Measurements from ENCODE around the gene ANO10. TPM values are rescaled to one million over a fixed set of nuclear protein-coding genes. Genes with fewer than 3 reads are reported as not detected.

ANO10 gene
- total and polyA plus RNA-seq, 8 donors = 3.6 to 202 (median 12.5) TPM

GRCh38 chr3:43650345-43650744 is 28.5 kb upstream of the ANO10 start:
- H3K27me3 ChIP-seq = no peaks in the 10 kb centered on the region
- DNase-seq = no peak
- 56 to 77% (median 73%) methylated on average over 1 of the region's 1 CpG for WGBS, 5 donors
- TF ChIP-seq POLR2A (IDR thresholded peaks at IDR 0.05) (no peak), EP300 (IDR thresholded peaks at IDR 0.05) (no peak), POLR2AphosphoS5 (IDR thresholded peaks at IDR 0.05) (no peak), CTCF (IDR thresholded peaks at IDR 0.05) (no peak)
- H3K4me1 ChIP-seq = no peaks in the 10 kb centered on the region
- H3K27ac ChIP-seq = no peak overlapping the region
- intact Hi-C loops (cut with DNase I; ENCODE audit: low total_unique reads) = no loop called here
- H3K36me3 ChIP-seq = no peaks in the 10 kb centered on the region
- no peaks in the 10 kb centered on the region for H3K9me3 ChIP-seq
- H3K4me3 ChIP-seq = no peak overlapping the region

- Histone ChIP-seq H3K9me3 (no peaks in the 10 kb centered on the region), H3K27me3 (no peaks in the 10 kb centered on the region), H3K4me1 (no peaks in the 10 kb centered on the region), H3K4me3 (peak overlapping the region in 3 of 4 donors; percentile 27 to 41 (median 27)), H3K36me3 (no peaks in the 10 kb centered on the region), H3K27ac (no peak overlapping the region)
- peak in 1 of 2 donors; percentile 12 for DNase-seq
- WGBS, 5 donors = 16 to 30% (median 28%) methylated on average over 6 of the region's 6 CpGs
- intact Hi-C loops (cut with DNase I; ENCODE audit: low total_unique reads) = no loop called here
- TF ChIP-seq POLR2AphosphoS5 (IDR thresholded peaks at IDR 0.05) (no peak), CTCF (IDR thresholded peaks at IDR 0.05) (no peak), EP300 (IDR thresholded peaks at IDR 0.05) (no peak), POLR2A (IDR thresholded peaks at IDR 0.05) (no peak)
These were observed 27.7 kb upstream of the ANO10 start for GRCh38 chr3:43649365-43649968.

GRCh38 chr3:43648957-43649356 is 27.1 kb upstream of the ANO10 start:
- 74 to 83% (median 80%) methylated on average over 3 of the region's 3 CpGs for WGBS, 5 donors
- TF ChIP-seq EP300 (IDR thresholded peaks at IDR 0.05) = no peak
- no peak for TF ChIP-seq CTCF (IDR thresholded peaks at IDR 0.05)
- TF ChIP-seq POLR2AphosphoS5 (IDR thresholded peaks at IDR 0.05) = no peak
- no peak for TF ChIP-seq POLR2A (IDR thresholded peaks at IDR 0.05)
- Histone ChIP-seq H3K27me3 (no peaks in the 10 kb centered on the region), H3K4me3 (no peak overlapping the region), H3K36me3 (no peaks in the 10 kb centered on the region), H3K9me3 (no peaks in the 10 kb centered on the region), H3K4me1 (no peaks in the 10 kb centered on the region), H3K27ac (no peak overlapping the region)
- DNase-seq = no peak
- intact Hi-C loops (cut with DNase I; ENCODE audit: low total_unique reads) = no loop called here

- no peaks in the 10 kb centered on the region for H3K4me1 ChIP-seq
- WGBS, 5 donors = 65 to 80% (median 78%) methylated on average over 6 of the region's 6 CpGs
- H3K4me3 ChIP-seq = no peak overlapping the region
- no peak overlapping the region for H3K27ac ChIP-seq
- intact Hi-C loops (cut with DNase I; ENCODE audit: low total_unique reads) = no loop called here
- TF ChIP-seq POLR2AphosphoS5 (IDR thresholded peaks at IDR 0.05) (no peak), POLR2A (IDR thresholded peaks at IDR 0.05) (no peak), EP300 (IDR thresholded peaks at IDR 0.05) (no peak), CTCF (IDR thresholded peaks at IDR 0.05) (no peak)
- H3K9me3 ChIP-seq = no peaks in the 10 kb centered on the region
- H3K36me3 ChIP-seq = no peaks in the 10 kb centered on the region
- no peak for DNase-seq
- H3K27me3 ChIP-seq = no peaks in the 10 kb centered on the region
These were observed 25.7 kb upstream of the ANO10 start for GRCh38 chr3:43647331-43648166.

All from stomach (tissue), 9 donors.